Loucy (cell line): ENCODE results near the gene PPP1R26.
"Not testable (repeated sequence)": the region's sequence is repeated elsewhere in the genome, so short reads cannot be mapped to it uniquely, and the experiment has no call there.

Experiments used
- CTCF ChIP-seq: fragments of 200-600 bp; sonication (generic); conservative IDR thresholded peaks from 2 replicates; pipeline ENCODE4 v1.5.1; 2014; ENCODE audit warnings: mild to moderate bottlenecking, antibody characterized with exemption, low read length
- EZH2phosphoT487 ChIP-seq: fragments of 200-600 bp; IDR thresholded peaks from 2 replicates; pipeline ENCODE4 v1.6.1; 2018; ENCODE audit warnings: antibody characterized with exemption, mild to moderate bottlenecking, moderate library complexity, borderline replicate concordance

- not testable (repeated sequence) for TF ChIP-seq CTCF, EZH2phosphoT487
Observed at GRCh38 chr9:135437696-135438095, 41.9 kb upstream of the PPP1R26 start.
